HFFc6 (cell line): Measurements from ENCODE around the gene DNAJC1. TPM values are rescaled to one million over a fixed set of nuclear protein-coding genes. Genes with fewer than 3 reads are reported as not detected.
"Not testable (repeated sequence)": the region's sequence is repeated elsewhere in the genome, so short reads cannot be mapped to it uniquely, and the experiment has no call there.

Experiments
- DNase-seq: peaks from one replicate; pipeline ENCODE4 v3.0.0-alpha.2; 2018
- H3K27ac Mint-ChIP-seq: 2 replicates; pipeline ENCODE4 v1.8.0; 2020; ENCODE audit warnings: mild to moderate bottlenecking, mixed read lengths
- H3K27me3 Mint-ChIP-seq: 2 replicates; pipeline ENCODE4 v1.8.0; 2021; ENCODE audit warnings: mild to moderate bottlenecking, moderate library complexity, mixed read lengths; ENCODE audit not compliant: insufficient read depth
- H3K36me3 Mint-ChIP-seq: 2 replicates; pipeline ENCODE4 v1.8.0; 2021; ENCODE audit warnings: low read depth, mixed read lengths
- H3K4me1 Mint-ChIP-seq: 2 replicates; pipeline ENCODE4 v1.8.0; 2020; ENCODE audit warnings: low read depth, mixed read lengths
- H3K4me3 Mint-ChIP-seq: 2 replicates; pipeline ENCODE4 v1.8.0; 2020; ENCODE audit warnings: mild to moderate bottlenecking, moderate library complexity, mixed read lengths
- H3K9me3 Mint-ChIP-seq: 2 replicates; pipeline ENCODE4 v1.8.0; 2020; ENCODE audit warnings: mild to moderate bottlenecking, mixed read lengths
- total RNA-seq, 6 experiments: library from RNA; stranded (reverse); fragmentation: NEBNext Ultra II Directional; extraction: Animal tissue kit (Norgen Biotek cat#: 25700); gene quantifications; 2 replicates in 1 of 6; 3 replicates in 5 of 6; pipeline ENCODE4 v1.2.3, GENCODE V29; 2021
- TF ChIP-seq, protein P1 (sequence below): fragments of 200-600 bp; sonication (generic); IDR thresholded peaks from 2 replicates; pipeline ENCODE4 v1.5.0; 2021; ENCODE audit warnings: antibody characterized with exemption, mild to moderate bottlenecking

DNAJC1 gene
- total RNA-seq, 6 experiments from 2014 or later = 17.3 to 25.5 (median 17.9) TPM

DNA sequence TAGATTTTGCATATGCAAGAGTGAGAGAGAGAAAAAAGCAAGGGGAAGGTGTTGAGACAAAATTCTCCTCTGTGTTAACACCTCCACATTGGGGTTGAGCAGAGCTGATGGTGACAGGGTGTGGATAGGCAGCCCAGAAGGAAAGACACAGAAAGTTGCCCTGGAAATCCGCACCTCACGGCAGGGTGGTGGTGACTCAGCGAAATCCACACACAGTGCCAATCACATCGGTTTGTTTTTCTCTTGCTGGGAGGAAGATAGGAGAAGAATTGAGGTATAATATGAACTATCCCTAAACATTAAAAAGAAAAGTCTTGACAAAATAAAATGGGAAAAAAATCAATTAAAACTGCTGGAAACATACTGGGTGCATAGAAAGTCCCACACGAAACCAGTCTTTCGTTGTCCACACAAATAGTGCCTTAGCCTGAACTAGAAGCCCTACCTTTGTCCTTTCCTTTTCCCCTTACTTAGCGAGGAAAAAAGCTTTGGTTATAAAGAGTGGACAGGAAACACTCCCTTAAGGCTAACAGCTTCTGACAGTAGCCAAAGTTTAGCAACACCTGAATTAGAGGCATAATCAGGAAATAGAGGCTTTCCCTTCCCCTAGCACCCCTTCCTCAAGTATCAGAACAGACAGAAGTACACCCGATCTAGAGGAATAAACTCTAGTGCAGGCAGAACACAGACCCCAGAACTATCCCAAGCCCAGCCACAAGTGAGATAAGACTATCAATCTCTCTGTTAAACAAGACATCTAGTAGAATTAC lies 39.2 kb upstream of the DNAJC1 start:
- no peak overlapping the region for H3K27ac Mint-ChIP-seq

DNA sequence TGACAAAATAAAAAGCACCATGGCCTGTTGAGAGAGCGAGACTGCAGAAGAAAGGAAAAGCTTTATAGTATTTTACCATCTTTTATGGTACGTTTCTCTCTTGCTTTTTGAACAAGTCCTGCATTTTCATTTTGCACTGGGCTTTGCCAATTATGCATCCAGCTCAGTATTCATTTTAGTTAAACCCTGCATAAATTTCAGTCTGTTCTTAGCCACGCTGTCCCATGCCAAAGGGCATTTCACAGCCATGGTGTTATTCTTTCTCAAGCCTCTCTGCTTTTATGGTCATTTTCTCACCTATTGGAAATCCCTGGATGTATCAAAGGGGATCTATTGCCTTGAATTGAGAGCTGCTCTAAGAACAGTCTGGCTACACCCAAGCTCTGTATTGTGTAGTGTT lies 30.8 kb upstream of the DNAJC1 start:
- H3K27me3 Mint-ChIP-seq = peaks cover 4% of the 10 kb centered on the region; the same call in 1 of the 2 replicates
- no peaks in the 10 kb centered on the region for H3K4me1 Mint-ChIP-seq
- H3K9me3 Mint-ChIP-seq = peaks cover 6% of the 10 kb centered on the region; the same call in 1 of the 2 replicates
- TF ChIP-seq, protein P1, sequence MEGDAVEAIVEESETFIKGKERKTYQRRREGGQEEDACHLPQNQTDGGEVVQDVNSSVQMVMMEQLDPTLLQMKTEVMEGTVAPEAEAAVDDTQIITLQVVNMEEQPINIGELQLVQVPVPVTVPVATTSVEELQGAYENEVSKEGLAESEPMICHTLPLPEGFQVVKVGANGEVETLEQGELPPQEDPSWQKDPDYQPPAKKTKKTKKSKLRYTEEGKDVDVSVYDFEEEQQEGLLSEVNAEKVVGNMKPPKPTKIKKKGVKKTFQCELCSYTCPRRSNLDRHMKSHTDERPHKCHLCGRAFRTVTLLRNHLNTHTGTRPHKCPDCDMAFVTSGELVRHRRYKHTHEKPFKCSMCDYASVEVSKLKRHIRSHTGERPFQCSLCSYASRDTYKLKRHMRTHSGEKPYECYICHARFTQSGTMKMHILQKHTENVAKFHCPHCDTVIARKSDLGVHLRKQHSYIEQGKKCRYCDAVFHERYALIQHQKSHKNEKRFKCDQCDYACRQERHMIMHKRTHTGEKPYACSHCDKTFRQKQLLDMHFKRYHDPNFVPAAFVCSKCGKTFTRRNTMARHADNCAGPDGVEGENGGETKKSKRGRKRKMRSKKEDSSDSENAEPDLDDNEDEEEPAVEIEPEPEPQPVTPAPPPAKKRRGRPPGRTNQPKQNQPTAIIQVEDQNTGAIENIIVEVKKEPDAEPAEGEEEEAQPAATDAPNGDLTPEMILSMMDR = no peak
- H3K4me3 Mint-ChIP-seq = no peak overlapping the region
- no peak overlapping the region for H3K27ac Mint-ChIP-seq
- no peaks in the 10 kb centered on the region for H3K36me3 Mint-ChIP-seq
- no peak for DNase-seq

More for the DNA sequence above, 39.2 kb upstream of the DNAJC1 start:
- TF ChIP-seq, protein P1 = no peak
- H3K4me1 Mint-ChIP-seq = no peaks in the 10 kb centered on the region
- H3K9me3 Mint-ChIP-seq = no peaks in the 10 kb centered on the region
- no peak for DNase-seq
- no peak overlapping the region for H3K4me3 Mint-ChIP-seq
- H3K36me3 Mint-ChIP-seq = no peaks in the 10 kb centered on the region
- peaks cover 3% of the 10 kb centered on the region; the same call in 1 of the 2 replicates for H3K27me3 Mint-ChIP-seq

DNA sequence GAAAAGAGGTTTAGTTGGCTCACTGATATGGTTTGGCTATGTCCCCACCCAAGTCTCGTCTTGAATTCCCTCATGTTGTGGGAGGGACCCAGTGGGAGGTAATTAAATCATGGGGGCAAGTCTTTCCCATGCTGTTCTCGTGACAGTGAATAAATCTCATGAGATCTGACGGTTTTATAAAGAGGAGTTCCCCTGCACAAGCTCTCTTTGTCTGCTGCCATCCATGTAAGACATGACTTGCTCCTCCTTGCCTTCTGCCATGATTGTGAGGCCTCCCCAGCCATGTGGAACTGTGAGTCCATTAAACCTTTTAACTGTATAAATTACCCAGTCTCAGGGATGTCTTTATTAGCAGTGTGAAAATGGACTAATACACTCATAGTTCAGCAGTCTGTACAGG lies 28.7 kb upstream of the DNAJC1 start:
- H3K9me3 Mint-ChIP-seq, H3K4me1 Mint-ChIP-seq, H3K27me3 Mint-ChIP-seq, H3K4me3 Mint-ChIP-seq, DNase-seq, H3K36me3 Mint-ChIP-seq, H3K27ac Mint-ChIP-seq: not testable (repeated sequence)

DNA sequence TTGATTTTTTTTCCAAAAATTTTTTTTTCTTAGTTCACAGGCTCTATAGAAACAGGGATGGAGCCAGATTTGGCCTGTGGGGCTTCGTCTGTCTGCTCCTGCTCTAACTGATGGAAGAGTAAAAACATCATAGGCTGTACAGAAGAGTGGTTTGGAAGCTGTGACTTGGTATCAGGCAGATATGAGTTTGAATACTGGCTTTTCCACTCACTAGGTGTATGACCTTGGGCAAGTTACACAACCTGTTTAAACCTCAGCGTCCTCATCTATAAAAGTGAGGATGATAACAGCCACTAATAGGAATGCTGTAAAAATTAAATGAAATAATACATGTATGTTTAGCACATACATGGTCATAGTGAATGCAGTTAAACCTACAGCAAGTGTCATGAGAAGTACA lies 26.9 kb upstream of the DNAJC1 start:
- Mint-ChIP-seq H3K9me3 (peaks cover 3% of the 10 kb centered on the region; the same call in 1 of the 2 replicates), H3K27me3 (peaks cover 1% of the 10 kb centered on the region; the same call in 1 of the 2 replicates), H3K36me3 (no peaks in the 10 kb centered on the region), H3K27ac (no peak overlapping the region), H3K4me1 (no peaks in the 10 kb centered on the region), H3K4me3 (no peak overlapping the region)
- no peak for DNase-seq
- TF ChIP-seq, protein P1 = no peak

DNA sequence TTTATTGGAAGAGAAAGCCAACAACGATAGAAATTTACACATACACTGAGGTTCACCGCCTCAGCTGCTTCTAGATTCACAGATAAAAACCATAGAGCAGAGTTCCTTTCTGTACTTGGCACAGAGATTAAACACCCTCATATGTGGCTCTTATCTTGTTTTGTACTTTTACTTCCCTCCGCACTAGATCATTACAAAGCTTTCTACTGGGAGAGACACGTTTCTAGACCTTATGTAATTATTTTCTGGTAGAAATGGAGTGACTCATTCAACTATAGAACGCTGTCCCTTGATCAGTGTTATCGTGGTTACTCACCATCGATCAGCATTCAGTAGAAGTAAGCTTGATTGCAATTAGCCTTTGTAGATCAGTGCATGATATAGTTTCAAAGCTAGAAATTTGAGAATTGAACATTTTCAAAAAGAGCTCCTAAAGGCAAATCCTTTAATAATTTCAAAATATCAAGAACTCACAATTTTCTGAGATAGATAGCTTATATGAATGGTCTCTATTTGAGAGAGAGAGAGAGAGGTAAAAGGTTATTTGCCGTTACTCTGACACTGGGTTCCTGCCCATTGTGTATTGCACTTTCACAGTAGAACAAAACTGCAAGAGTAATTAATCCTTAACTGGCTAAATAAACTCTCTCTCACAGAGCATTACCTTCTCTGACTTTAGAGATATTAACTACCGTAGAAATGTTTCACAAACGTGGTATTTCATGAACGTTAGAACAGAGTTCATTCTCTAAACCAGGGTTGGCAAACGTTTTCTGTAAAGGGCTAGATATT lies 26.1 kb upstream of the DNAJC1 start:
- H3K36me3 Mint-ChIP-seq = no peaks in the 10 kb centered on the region
- no peak for DNase-seq
- H3K4me1 Mint-ChIP-seq = no peaks in the 10 kb centered on the region

More for the DNA sequence above, 26.1 kb upstream of the DNAJC1 start:
- TF ChIP-seq, protein P1 = no peak
- Mint-ChIP-seq H3K27ac (no peak overlapping the region), H3K9me3 (no peaks in the 10 kb centered on the region), H3K27me3 (peaks cover 2% of the 10 kb centered on the region; the same call in 1 of the 2 replicates), H3K4me3 (no peak overlapping the region)
